HG02588 (cell line): ENCODE data around the gene AAK1.

Experiments
- ATAC-seq: cut with Tn5 transposase; IDR thresholded peaks from one replicate; pipeline ENCODE4 v1.9.1; 2021; ENCODE audit warnings: mild to moderate bottlenecking, moderate library complexity; ENCODE audit not compliant: unreplicated experiment

Gene AAK1

DNA sequence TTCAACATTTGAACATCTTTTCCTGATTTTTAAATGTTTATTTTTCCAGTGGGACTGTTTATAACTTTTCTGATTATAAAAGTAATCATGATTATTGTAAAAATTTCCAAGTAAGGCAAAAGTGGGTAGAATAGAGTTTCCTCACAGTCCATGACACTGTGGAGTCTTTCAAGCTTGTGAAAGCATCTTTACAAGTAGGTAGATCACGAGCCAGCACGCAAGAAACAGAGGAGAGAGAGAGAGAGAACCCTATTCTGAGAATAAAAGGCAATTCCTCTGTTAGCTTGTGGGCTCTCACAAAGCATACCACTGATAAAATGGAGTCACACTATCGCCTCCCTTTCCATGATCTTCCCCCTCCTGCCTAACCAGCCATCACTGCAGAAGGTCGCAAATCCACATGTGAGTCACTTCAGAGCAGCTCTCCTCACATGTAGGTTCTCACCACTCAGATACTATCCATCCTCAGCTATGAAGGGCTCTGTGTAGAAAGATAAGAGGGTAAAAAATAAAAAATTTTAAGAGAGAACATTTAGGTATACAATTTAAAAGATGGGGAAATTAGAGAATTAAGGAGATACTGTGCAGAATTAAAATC lies 40.3 kb downstream of the AAK1 start:
- no peak for ATAC-seq

DNA sequence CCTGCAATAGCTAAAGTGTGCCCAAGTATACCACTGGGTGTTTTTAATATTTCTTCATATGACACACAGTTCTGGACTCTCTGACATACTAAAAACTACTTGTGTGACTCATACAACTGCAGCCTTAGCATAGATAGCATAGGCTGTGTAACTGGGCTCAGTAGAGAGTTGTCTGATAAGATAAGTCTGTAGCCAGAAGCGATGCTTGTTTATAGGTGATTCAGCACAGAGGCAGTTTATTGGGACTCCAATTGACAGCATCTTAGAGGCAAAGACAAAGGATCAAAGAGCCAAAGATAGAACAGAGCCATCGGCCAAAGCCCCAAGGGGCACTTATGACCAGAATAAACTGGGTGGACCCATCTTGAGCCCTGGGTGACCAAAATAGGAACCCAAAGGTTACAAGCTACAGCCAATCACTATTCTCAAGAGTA lies 42.3 kb downstream of the AAK1 start:
- no peak for ATAC-seq

DNA sequence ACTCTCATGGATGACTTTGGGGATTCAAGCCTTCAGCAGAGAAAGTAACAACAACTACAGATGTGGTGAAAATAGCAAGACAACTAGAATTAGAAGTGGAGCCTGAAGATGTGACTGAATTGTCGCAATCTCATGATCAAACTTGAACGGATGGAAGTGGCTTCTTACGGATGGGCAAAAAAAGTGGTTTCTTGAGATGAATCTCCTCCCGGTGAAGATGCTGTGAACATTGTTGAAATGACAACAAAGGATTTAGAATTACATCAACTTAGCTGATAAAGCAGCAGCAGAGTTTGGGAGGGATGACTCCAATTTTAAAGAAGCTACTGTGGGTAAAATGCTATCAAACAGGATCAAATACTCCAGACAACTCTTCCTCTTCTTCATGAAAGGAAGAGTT lies 43.1 kb downstream of the AAK1 start:
- no peak for ATAC-seq

DNA sequence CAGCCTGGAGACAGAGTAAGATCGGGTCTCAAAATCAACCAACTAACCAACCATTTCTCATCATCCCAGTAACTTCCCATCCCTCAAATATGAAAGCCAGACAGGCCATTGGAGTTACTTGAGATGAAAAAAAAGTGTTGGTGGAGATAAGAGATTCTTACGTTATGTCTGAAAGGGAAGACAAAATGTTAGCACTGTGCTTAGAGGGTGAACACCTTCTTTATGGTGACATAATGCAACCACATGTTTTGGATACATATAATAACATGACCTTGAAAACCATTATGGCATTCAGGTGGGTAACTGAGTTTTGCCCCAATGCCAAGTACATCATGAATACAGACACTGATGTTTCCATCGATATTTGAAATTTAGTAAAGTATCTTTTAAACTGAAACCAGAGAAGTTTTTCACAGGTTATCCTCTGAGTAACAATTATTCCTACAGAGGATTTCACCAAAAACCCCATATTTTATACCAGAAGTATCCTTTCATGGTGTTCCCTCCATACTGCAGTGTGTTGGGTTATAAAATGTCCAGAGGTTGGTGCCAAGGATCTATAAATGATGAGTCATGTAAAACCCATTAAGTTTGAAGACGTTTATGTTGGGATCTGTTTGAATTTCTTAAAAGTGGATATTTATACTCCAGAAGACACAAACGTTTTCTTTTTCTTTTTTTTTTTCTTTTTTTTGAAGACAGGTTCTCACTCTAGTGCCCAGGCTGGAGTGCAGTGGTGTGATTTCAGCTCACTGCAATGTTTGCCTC lies 45.5 kb downstream of the AAK1 start:
- ATAC-seq, result no peak

DNA sequence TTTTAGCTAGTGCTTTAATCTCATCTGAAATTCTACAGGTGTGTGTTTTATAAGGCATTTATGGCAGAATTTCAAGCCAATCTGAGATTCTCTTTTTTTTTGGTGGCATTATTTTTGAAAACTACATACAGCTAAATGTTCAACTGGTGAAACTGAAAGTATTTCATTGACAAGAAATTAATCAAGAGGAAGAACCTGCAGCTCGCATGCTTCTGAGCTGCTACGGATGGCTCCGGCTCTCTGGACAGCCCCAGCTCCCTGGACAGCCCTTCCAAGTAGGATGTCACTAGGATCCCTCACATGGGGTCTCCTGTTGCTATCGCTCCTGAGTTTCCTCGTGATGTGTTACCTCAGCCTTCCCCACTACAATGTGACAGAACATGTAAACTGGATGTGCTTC lies 46.4 kb downstream of the AAK1 start:
- no peak for ATAC-seq

DNA sequence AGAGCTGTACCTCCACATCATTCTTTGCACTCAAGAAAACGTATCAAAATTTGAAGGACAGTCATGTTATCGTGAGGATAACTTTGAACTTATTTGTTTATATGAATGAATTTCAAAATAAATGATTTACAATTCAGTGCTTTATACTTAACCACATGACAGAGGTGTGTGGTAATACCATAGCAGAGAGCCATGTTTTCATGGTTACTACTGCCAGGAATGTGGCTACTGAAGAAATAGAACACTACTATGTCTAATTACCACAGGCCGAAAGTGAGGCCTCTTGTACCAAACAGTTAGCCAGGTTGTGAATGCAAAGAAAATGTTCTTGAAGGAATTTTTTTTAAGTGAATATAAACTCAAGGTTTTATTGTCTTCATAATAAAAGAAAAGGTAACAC lies 49.2 kb downstream of the AAK1 start:
- ATAC-seq, result no peak

DNA sequence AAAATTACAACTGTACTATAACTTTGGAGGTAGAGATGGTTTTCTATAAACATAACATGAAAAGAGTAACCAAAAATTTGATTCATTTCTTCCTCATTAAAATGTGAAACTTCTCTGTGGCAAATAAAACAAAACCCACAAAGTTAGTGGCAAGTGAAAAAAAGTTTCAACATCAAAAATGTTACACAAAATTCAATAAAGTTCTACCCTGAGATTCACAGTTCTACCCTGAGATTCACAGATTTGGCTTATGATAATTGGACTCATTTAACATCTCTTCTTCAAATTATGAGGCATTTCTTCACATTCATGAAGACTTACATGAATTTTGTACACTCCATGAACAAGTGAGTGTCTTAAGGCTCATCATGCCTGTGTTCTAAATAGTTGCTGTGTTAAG lies 51.0 kb downstream of the AAK1 start:
- ATAC-seq, result no peak

DNA sequence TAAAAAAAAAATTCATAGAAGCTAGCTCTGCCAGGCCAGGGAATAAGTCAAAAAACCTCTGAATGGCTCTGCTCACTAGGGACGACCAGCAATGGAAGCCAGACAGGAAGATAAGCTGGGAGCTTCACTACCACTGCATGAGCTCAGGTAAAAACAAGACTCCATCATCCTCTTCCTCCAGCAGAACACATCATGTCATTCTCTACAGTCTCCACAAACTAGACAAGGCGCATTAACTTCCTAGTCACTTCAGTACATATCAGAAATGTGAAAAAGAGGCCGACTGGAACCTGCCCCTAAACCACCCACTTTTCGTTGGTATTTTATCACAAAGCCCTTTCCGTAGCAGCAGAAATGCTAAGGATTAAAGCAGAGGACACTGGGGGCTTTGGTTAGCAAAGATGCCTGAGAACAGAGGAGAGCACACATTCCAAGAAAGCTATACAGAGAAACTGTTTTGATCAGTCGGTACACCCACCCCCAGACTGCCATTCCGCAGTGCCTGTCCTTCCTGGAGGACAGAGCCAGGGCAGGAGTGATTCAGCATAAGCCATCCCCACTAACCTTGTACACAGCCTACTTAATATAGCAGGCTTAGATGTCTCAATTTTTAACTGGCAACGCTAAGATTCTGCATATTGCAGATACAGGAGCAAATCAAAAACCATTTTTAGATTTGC lies 53.4 kb downstream of the AAK1 start:
- ATAC-seq, result no peak

DNA sequence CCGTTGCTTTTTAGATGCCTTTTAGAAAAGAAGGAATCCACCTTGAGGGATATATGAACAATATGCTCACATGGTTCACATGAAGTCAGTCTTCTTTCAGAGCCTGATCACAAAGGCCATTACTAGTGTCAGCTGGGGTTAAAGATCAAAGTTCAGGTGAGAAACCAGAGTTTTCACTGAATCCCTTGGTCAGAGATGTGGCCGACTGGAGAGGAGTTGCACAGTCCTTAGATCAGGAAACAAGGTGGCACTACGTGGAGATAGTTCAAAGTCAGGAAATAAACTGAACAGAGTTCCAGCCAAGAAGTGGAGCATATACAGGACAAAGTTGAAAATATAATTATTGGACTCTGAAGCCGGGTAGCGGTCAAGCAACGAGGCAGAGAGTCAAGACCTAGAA lies 54.6 kb downstream of the AAK1 start:
- ATAC-seq, result no peak

DNA sequence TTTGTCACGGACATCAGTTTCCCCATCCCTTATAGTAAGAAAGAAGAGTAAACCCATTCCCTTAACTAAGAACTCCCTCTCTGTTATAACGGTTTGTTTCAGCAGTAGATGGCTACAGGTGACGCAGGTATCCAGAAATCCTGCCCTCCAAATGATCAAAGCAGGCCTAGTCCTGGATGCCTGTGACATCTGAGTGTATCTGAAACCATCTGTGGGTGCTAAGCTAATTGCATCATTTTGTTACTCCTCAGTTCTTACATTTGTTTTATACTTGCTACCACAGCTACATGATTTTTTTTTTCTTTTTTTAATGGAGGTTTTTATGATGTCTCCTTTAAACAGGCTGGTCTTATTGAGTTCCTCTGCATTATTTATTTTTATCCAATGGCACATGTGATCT lies 55.1 kb downstream of the AAK1 start:
- no peak for ATAC-seq

DNA sequence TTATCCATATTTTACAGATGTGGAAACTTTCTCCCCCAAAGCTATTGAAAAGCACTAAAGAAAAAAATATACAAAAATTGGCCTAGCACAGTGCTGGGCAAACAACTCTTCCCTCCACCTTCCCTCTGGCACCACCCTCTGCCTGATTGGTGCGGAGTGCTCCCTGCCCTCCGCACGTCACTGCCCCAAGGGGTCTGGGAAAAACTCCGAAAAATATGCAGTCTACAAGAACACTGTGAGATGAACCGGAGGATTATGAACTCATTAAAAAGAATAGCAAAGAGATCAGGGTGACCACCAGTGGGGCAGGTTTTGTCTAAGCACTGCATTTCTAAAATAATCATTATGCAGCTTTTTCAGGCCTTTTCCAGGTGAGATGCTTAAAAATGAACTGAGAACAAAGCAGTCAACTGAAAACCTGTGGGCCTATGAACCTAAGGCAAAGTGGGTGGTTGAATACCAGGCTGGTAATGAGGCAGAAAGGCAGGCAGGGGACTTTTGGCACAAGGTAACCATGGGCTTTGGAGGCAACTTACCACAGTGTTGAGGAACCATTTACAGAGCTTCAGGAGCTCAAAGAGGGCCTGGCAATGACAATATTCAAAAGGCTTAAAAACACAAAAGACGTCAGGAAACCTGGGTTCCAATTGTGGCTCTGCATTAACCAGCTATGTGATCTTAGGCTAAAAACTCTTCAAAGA lies 57.5 kb downstream of the AAK1 start:
- no peak for ATAC-seq

DNA sequence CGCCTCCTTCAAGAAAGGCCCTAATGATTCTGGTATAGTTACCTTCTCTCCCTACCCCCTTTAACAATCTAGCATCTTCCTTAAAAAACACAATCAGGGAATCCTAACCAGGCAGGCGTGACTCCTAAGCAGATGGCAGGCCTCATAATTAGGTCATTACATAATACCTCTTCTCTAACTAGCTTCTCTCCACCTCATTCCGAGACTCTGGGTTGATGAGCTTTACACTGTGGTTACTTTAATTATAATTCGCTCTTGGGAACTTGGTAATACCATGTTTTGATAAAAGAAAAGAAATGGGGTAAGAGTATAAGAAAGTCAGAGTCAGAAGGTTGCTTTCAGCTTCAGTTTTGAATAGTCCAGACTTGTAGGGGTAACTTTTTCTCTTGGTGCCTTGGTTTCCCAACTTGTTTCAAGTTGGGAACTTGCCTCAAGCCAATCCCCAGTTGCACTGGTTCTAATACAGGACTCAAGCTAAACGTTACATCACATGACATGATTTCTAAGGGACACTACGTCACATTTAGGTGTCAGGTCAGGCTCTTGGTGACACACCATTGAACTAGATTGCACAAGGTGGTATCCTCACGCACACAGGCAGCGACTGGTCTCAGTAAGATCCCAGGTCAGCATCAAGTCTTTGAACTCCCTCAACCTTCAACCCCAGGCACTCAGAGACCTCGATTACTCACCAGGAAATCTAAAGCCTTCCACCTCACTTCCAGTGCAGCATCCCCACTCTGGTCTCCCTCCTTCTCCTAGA lies 59.2 kb downstream of the AAK1 start:
- ATAC-seq, result no peak

DNA sequence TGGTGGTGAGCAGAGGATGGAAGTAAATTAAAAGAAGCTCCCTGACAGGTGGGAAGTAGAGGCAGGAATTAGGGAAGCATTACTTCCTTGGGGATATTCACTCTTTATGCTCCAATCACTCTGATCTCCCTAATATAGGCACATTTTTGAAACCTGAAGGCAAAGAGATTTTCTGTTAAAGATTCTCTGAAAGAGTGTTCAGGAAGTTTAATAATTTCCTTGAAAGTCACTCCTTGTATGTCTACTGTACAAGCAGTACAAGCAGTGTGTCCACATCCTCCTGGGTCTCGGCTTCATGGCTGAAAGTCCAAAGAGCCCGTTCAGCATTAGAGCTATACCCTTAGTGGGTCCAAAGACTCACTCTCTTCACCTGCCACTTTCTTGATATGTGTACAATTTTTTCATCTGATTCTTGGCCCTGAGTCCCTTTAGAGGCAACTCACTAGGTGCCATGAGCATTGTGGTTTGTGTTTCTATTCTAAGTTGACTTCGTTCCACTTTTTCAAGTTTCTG lies 60.2 kb downstream of the AAK1 start:
- no peak for ATAC-seq

DNA sequence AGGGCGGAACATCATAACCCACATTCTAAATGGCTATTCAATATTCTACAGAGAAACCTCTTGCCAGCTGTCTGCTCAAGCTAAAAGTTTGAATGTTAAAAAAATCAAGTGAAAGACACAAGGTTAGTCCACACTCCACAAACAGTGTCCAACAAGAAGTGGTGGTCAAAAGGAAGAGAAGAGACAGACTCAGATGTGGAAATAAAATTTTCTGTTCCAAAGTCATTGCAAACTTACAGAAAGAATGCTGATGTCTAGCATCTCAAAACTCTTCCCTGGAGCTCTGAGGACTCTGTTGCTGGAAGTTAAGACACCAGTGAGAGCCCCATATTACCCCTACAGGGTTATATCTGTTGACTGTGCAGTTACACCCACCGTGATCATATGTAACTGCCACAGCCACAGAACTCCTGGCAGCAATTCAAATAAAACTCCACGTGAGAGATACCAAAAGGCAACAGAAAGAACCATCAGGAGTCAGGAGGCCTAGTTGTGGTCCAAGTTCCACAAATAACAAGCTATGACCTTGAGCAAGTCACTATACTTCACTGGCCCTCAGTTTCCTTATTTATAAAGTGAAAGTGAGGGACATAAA lies 60.9 kb downstream of the AAK1 start:
- no peak for ATAC-seq

DNA sequence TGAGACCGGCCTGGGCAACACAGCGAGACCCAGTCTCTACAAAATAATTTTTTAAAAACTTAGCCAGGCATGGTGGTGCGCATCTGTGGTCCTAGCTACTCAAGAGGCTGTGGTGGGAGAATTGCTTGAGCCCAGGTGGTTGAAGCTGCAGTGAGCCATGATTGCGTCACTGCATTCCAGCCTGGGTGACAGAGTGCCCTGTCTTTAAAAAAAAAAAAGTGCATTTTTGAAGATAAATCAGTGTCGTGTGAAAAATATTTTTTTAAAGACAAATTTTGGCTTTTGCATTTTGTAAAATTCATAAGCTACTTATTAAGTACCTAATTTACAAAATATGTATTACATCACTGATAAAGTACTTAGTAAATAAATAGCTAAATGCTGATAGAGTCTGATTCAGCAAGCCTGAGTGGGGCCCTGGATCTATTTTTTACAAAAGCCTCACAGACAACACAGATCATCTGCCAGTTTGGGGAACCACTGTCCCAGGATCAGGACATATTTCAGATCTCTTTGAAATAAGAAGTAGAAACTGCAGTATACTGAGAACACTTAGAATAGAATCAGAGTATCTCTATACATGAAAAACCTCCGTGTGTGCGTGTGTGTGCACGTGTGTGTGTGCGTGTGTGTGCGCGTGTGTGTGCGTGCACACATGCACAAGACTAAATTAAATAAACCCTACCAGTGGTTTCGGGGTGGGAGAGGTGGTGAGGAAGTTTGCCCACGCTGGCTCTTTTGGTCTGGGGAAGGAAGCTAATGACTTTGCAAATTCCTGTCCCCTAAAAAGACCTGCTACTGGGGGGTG lies 61.6 kb downstream of the AAK1 start:
- no peak for ATAC-seq

DNA sequence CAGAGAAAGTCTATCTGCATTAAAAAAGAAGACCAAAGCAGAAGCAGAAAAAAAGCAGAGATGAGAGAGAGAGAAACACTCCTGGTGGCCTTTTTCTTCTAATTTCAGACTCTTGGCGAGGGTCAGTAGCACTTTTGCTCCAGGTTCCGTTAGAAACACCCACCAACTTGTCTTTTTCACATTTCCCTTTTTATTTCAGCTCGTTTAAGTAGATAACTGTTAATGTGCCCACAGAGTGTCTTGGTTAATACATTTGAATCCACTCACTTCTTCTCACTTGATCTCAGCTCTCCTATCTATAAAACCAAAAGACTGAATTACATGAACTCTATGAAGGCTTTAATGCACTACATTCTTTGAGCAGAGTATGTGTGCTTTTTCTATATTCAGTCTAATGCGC lies 63.1 kb downstream of the AAK1 start:
- no peak for ATAC-seq

DNA sequence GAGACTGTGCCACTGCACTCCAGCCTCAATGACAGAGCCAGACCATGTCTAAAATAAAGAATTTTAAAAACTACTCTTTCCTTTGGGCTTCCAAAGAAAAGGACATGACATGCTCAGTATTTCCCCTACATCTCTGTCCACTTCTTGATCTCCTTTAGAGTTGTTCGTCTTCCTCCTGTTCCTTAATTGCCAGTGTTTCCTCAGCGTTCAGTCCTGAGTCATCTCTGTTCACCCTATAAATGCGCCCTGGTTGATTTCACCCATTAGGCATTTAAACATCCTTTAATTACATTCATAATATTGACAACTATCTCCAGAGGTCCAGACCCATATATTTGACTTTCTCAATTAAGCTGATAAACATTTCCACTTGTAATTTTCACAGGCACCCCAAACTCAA lies 64.0 kb downstream of the AAK1 start:
- ATAC-seq, result no peak

DNA sequence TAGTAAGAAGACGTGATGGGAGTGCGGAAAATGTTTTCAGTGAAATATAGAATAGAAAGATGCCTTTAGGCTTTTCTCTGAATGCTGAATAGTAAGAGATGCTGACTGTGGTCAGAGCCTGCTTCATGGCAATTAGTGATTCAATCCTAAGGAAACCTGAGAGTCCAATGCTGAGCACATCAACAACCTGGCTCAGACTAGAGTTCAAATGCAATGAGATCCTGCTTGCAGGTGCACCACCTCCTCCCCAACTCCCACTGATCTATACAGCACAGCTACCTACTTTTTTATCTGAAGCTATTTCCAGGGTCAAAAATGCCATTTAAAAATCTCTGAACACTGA lies 65.4 kb downstream of the AAK1 start:
- no peak for ATAC-seq

DNA sequence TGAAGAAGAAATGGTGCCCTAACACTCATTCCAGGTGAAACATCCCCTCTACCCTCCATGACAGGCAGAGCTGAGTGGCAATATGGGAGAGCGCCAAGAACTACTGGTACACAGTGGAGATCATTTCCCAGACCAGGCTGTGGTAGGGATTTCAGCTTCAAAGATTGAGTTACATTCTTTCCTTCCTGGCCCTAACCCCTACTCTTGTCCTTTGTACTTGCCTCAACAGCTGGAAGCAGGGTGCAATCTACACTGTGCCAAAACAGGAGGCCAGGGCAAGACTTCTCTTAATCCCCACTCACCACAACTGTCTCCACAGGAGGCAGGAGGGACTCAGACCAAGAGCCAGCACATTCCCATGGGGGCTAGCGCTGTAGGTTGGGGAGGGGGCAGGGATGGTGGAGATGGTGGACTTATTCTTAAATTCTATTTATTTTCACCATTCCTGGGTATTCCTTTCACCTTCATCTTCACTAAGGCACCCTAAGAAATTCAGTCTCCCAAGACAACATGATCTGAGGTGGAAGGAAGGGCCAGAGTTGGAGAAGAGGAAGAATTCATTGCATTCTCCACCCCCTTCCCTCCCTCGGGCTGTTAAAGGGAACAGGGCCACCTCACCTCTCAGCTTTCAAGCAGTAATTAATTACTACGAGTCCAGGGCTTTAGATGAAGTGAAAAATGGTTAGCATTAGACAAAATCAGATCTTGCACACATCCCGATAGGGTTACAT lies 65.9 kb downstream of the AAK1 start:
- ATAC-seq, result no peak
